Vagina (tissue), 2 donors: ENCODE results near the gene MS4A18.

Experiments used
- POLR2A ChIP-seq, 2 donors: fragments of 450-650 bp; IDR thresholded peaks; one replicate each; pipeline ENCODE4 v1.6.1; 2017; ENCODE audit warnings: antibody characterized with exemption in 2 of 2, mild to moderate bottlenecking in 2 of 2, moderate library complexity in 2 of 2
- POLR2AphosphoS5 ChIP-seq, 2 donors: sonication (generic); formaldehyde crosslinking; IDR thresholded peaks; one replicate each; pipeline ENCODE4 v1.9.0; 2017; ENCODE audit warnings: antibody characterized with exemption in 2 of 2, mild to moderate bottlenecking in 2 of 2, low read depth in 1 of 2; ENCODE audit not compliant: insufficient read depth in 1 of 2
- TF ChIP-seq, protein P1 (sequence below), 3 experiments: fragments of 450-650 bp in 2 of 3; fragments of 200-600 bp in 1 of 3; sonication (generic) in 1 of 3; IDR thresholded peaks; one replicate each; pipeline ENCODE4 v1.5.1; 2017 to 2019; ENCODE audit warnings: antibody characterized with exemption in 3 of 3, mild to moderate bottlenecking in 2 of 3, moderate library complexity in 2 of 3

DNA sequence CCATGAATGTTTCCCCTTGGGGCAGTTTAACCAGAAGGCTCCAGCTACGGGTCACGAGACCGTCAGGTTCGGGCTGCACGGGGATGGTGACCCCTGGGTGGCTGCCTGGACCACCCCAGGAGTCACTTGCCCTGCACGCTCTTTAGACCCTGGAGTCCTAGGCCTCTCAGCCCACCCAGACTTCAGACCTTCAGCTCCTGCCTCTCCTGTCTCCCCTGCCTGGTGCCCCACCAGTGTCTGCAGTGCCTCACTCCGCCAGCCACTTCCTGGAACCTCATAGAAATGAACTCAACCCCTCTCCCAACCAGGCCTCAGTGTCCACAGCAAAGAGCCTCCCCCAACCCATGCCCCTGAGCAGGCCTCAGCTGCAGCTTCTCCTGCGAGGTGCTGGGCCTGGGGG is 48.1 kb downstream of the MS4A18 start:
- TF ChIP-seq, protein P1, sequence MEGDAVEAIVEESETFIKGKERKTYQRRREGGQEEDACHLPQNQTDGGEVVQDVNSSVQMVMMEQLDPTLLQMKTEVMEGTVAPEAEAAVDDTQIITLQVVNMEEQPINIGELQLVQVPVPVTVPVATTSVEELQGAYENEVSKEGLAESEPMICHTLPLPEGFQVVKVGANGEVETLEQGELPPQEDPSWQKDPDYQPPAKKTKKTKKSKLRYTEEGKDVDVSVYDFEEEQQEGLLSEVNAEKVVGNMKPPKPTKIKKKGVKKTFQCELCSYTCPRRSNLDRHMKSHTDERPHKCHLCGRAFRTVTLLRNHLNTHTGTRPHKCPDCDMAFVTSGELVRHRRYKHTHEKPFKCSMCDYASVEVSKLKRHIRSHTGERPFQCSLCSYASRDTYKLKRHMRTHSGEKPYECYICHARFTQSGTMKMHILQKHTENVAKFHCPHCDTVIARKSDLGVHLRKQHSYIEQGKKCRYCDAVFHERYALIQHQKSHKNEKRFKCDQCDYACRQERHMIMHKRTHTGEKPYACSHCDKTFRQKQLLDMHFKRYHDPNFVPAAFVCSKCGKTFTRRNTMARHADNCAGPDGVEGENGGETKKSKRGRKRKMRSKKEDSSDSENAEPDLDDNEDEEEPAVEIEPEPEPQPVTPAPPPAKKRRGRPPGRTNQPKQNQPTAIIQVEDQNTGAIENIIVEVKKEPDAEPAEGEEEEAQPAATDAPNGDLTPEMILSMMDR (IDR thresholded peaks at IDR 0.05), result no peak
- TF ChIP-seq POLR2AphosphoS5 (IDR thresholded peaks at IDR 0.05; ENCODE audit: insufficient read depth in 1 of 2, low read depth in 1 of 2) (no peak), POLR2A (IDR thresholded peaks at IDR 0.05) (no peak)
